SK-N-SH (cell line): ENCODE data around the gene IER2. TPM values are rescaled to one million over a fixed set of nuclear protein-coding genes. Genes with fewer than 3 reads are reported as not detected.

Experiments used
- CTCF ChIA-PET: fragments of 300-600, 350-600 bp; formaldehyde crosslinking; extraction: SDS; loops from one replicate; lab custom pipeline; 2021; lab: Yijun Ruan, JAX
- POLR2A ChIA-PET: fragments of 350-600 bp; sonication (Branson Sonifier 250); formaldehyde crosslinking; extraction: SDS; loops from one replicate; lab custom pipeline; 2020; ENCODE audit warnings: antibody characterized with exemption, inconsistent platforms; lab: Yijun Ruan, JAX
- DNase-seq: peaks from one replicate; pipeline ENCODE4 v3.0.0; 2012
- H2AFZ ChIP-seq: fragments of 200-600 bp; sonication (generic); 2 replicates; pipeline ENCODE4 v1.8.1; 2016; ENCODE audit warnings: antibody characterized with exemption, mild to moderate bottlenecking, low read depth
- H3F3A ChIP-seq: fragments of 200-600 bp; sonication (generic); replicated peaks from 2 replicates; pipeline ENCODE3; 2016; ENCODE audit warnings: antibody characterized with exemption, mild to moderate bottlenecking; ENCODE audit not compliant: insufficient read depth
- H3K27ac ChIP-seq, 2 experiments: fragments of 200-500 bp in 1 of 2; fragments of 200-600 bp in 1 of 2; sonication (Bioruptor generic) in 1 of 2; sonication (generic), shearing (Covaris generic) in 1 of 2; 2 replicates each; pipeline versions ENCODE4 v1.5.1 to v1.6.1; 2014 to 2016; ENCODE audit warnings: low read depth in 2 of 2, inconsistent platforms in 1 of 2, low read length in 1 of 2, mild to moderate bottlenecking in 1 of 2, mixed read lengths in 1 of 2
- H3K27me3 ChIP-seq: fragments of 200-600 bp; sonication (generic), shearing (Covaris generic); 2 replicates; pipeline ENCODE4 v1.6.1; 2016; ENCODE audit warnings: mixed run types; ENCODE audit not compliant: insufficient read depth
- H3K36me3 ChIP-seq, 2 experiments: fragments of 200-500 bp in 1 of 2; fragments of 200-600 bp in 1 of 2; sonication (Bioruptor generic) in 1 of 2; sonication (generic) in 1 of 2; replicated peaks in 1 of 2; 2 replicates each; pipeline versions ENCODE3 to v1.5.1; 2014 to 2016; ENCODE audit warnings: low read length in 1 of 2, mild to moderate bottlenecking in 1 of 2; ENCODE audit not compliant: insufficient read depth in 2 of 2, control insufficient read depth in 1 of 2
- H3K4me1 ChIP-seq, 2 experiments: fragments of 200-500 bp in 1 of 2; fragments of 200-600 bp in 1 of 2; sonication (Bioruptor generic) in 1 of 2; sonication (generic), shearing (Covaris generic) in 1 of 2; 2 replicates each; pipeline versions ENCODE4 v1.5.1 to v1.6.1; 2014 to 2016; ENCODE audit warnings: low read depth in 1 of 2, low read length in 1 of 2, mixed run types in 1 of 2; ENCODE audit not compliant: insufficient read depth in 2 of 2, control insufficient read depth in 1 of 2
- H3K4me2 ChIP-seq: fragments of 200-600 bp; sonication (generic), shearing (Covaris generic); 2 replicates; pipeline ENCODE4 v1.6.1; 2017; ENCODE audit warnings: mixed run types
- H3K4me3 ChIP-seq, 2 experiments: fragments of 200-500 bp in 1 of 2; fragments of 200-600 bp in 1 of 2; sonication (Bioruptor generic) in 1 of 2; sonication (generic), shearing (Covaris generic) in 1 of 2; 2 replicates each; pipeline versions ENCODE4 v1.5.1 to v1.8.1; 2014 to 2016; ENCODE audit warnings: low read depth in 2 of 2, inconsistent platforms in 1 of 2, low read length in 1 of 2, mild to moderate bottlenecking in 1 of 2, mixed read lengths in 1 of 2, moderate library complexity in 1 of 2
- H3K79me2 ChIP-seq: fragments of 200-600 bp; sonication (generic); 2 replicates; pipeline ENCODE4 v1.8.1; 2017; ENCODE audit warnings: mild to moderate bottlenecking; ENCODE audit not compliant: insufficient read depth
- H3K9ac ChIP-seq: fragments of 200-600 bp; sonication (generic); 2 replicates; pipeline ENCODE4 v1.6.1; 2017; ENCODE audit warnings: mixed run types
- H3K9me2 ChIP-seq: fragments of 200-600 bp; sonication (generic); 2 replicates; pipeline ENCODE4 v1.6.1; 2017; ENCODE audit warnings: mixed run types
- H3K9me3 ChIP-seq: fragments of 200-600 bp; sonication (generic); 2 replicates; pipeline ENCODE4 v1.6.1; 2017; ENCODE audit warnings: mixed run types, mild to moderate bottlenecking, moderate library complexity
- H4K20me1 ChIP-seq: fragments of 200-600 bp; sonication (generic); 2 replicates; pipeline ENCODE4 v1.6.1; 2017; ENCODE audit warnings: mild to moderate bottlenecking, mixed run types; ENCODE audit not compliant: insufficient read depth
- CHD2 ChIP-seq: fragments of 150-350 bp; IDR thresholded peaks from 2 replicates; pipeline ENCODE4 v1.6.1; 2018; ENCODE audit warnings: low read length; ENCODE audit not compliant: partially characterized antibody
- EP300 ChIP-seq, 2 experiments: IDR thresholded peaks; 2 replicates each; pipeline versions ENCODE4 v1.4.0 to v1.6.1; 2012; ENCODE audit warnings: borderline replicate concordance in 1 of 2, low read depth in 1 of 2, low read length in 1 of 2
- EZH2phosphoT487 ChIP-seq: fragments of 200-600 bp; sonication (generic); IDR thresholded peaks from 2 replicates; pipeline ENCODE4 v1.6.1; 2017; ENCODE audit warnings: low read depth, mixed run types, mild to moderate bottlenecking, antibody characterized with exemption, moderate library complexity, borderline replicate concordance
- FOSL2 ChIP-seq: IDR thresholded peaks from 2 replicates; pipeline ENCODE4 v1.4.0; 2012; ENCODE audit warnings: low read depth, mild to moderate bottlenecking, moderate library complexity, borderline replicate concordance
- FOXJ3 ChIP-seq: sonication (generic); formaldehyde crosslinking; IDR thresholded peaks from 2 replicates; pipeline ENCODE4 v1.5.1; 2020; ENCODE audit warnings: mild to moderate bottlenecking, missing genetic modification reagents
- GATA2 ChIP-seq: sonication (generic); formaldehyde crosslinking; IDR thresholded peaks from 2 replicates; pipeline ENCODE4 v1.5.0; 2020; ENCODE audit warnings: mild to moderate bottlenecking, missing genetic modification reagents
- IRF3 ChIP-seq: fragments of 150-350 bp; IDR thresholded peaks from 2 replicates; pipeline ENCODE4 v1.6.1; 2016; ENCODE audit warnings: mild to moderate bottlenecking, low read depth, low read length
- JUND ChIP-seq: IDR thresholded peaks from 2 replicates; pipeline ENCODE4 v1.4.0; 2012
- MXI1 ChIP-seq: IDR thresholded peaks from 2 replicates; pipeline ENCODE4 v1.6.1; 2012; ENCODE audit warnings: mild to moderate bottlenecking, low read depth, low read length, improper control_type of control experiment
- NRF1 ChIP-seq: IDR thresholded peaks from 2 replicates; pipeline ENCODE4 v1.6.1; 2012; ENCODE audit warnings: low read depth, mild to moderate bottlenecking, low read length
- POLR2AphosphoS5 ChIP-seq: IDR thresholded peaks from 2 replicates; pipeline ENCODE4 v1.6.1; 2012; ENCODE audit warnings: low read depth, low read length
- RAD21 ChIP-seq: IDR thresholded peaks from 2 replicates; pipeline ENCODE4 v1.6.1; 2012; ENCODE audit warnings: mild to moderate bottlenecking, low read length
- RFX5 ChIP-seq: IDR thresholded peaks from 2 replicates; pipeline ENCODE4 v1.6.1; 2012; ENCODE audit warnings: mild to moderate bottlenecking, improper control_type of control experiment, low read length
- RXRA ChIP-seq: IDR thresholded peaks from 2 replicates; pipeline ENCODE4 v1.4.0; 2012; ENCODE audit warnings: low read depth, mild to moderate bottlenecking, borderline replicate concordance
- SMC3 ChIP-seq: IDR thresholded peaks from 2 replicates; pipeline ENCODE4 v1.6.1; 2012; ENCODE audit warnings: low read depth, low read length, improper control_type of control experiment
- TAF1 ChIP-seq: IDR thresholded peaks from 2 replicates; pipeline ENCODE4 v1.6.1; 2012; ENCODE audit warnings: low read depth, mild to moderate bottlenecking, low read length, moderate library complexity, borderline replicate concordance
- TEAD4 ChIP-seq: IDR thresholded peaks from 2 replicates; pipeline ENCODE4 v1.4.0; 2012; ENCODE audit warnings: mild to moderate bottlenecking, borderline replicate concordance; ENCODE audit not compliant: insufficient read depth
- USF1 ChIP-seq: IDR thresholded peaks from 2 replicates; pipeline ENCODE4 v1.4.0; 2012; ENCODE audit warnings: low read depth, borderline replicate concordance
- ZBTB33 ChIP-seq: IDR thresholded peaks from 2 replicates; pipeline ENCODE4 v1.4.0; 2012; ENCODE audit warnings: low read depth, borderline replicate concordance
- WGBS: methylation state at CpG from one replicate; pipeline ENCODE4 v1.1.6; 2017; ENCODE audit warnings: low lambda C conversion rate; 5-methylcytosine and 5-hydroxymethylcytosine counted together
- polyA plus RNA-seq, 3 experiments: library from polyadenylated mRNA; depleted of rRNA; stranded (reverse); fragments of >200 nt; gene quantifications; 2 replicates each; pipeline ENCODE4 v1.2.3, GENCODE V29; 2012

IER2 gene
- polyA plus RNA-seq, 1 of the 3 experiments (the other 2 are of a cell fraction) = 115 TPM

GRCh38 chr19:13138916-13139198, 11.4 kb upstream of the IER2 start:
- ChIA-PET CTCF (interaction anchor here (0.5 kb wide), 1 partner anchor 933 kb away, joined by 3 read pairs; no protein-coding TSS in a partner anchor), POLR2A (interaction anchor here (1.0 kb wide), 1 partner anchor 11 kb away, joined by 4 read pairs; the partner anchor contains the start of genes IER2 and STX10)
- no peak overlapping the region for H3K9ac ChIP-seq
- H3K27ac ChIP-seq = no peak overlapping the region
- no peaks in the 10 kb centered on the region for H3K27me3 ChIP-seq
- no peak overlapping the region for H3K4me3 ChIP-seq
- no peak overlapping the region for H3K4me2 ChIP-seq
- H2AFZ ChIP-seq = no peak overlapping the region
- peaks cover 13% of the 10 kb centered on the region for H4K20me1 ChIP-seq
- TF ChIP-seq IRF3 = no peak
- TF ChIP-seq NRF1 = no peak
- TF ChIP-seq USF1 = no peak
- no peak for TF ChIP-seq FOSL2
- no peak for TF ChIP-seq TEAD4
- TF ChIP-seq ZBTB33 = no peak
- TF ChIP-seq EP300 (IDR thresholded peaks at IDR 0.05; ENCODE audit: borderline replicate concordance in 1 of 2, low read depth in 1 of 2, low read length in 1 of 2) = no peak
- TF ChIP-seq POLR2AphosphoS5 = no peak
- DNase-seq = no peak
- WGBS = 93% methylated on average over 8 of the region's 10 CpGs
- H3K4me1 ChIP-seq = no peaks in the 10 kb centered on the region
- H3K79me2 ChIP-seq = peaks cover 23% of the 10 kb centered on the region
- no peaks in the 10 kb centered on the region for H3K9me3 ChIP-seq
- H3K36me3 ChIP-seq = peaks cover 14 to 43% of the 10 kb centered on the region in 2 experiments
- H3F3A ChIP-seq = peaks cover 14% of the 10 kb centered on the region
- no peaks in the 10 kb centered on the region for H3K9me2 ChIP-seq

GRCh38 chr19:13139633-13140311, 10.4 kb upstream of the IER2 start:
- Histone ChIP-seq H3K27ac (no peak overlapping the region), H3K36me3 (peaks cover 19 to 43% of the 10 kb centered on the region in 2 experiments)
- CTCF ChIA-PET = no interaction called here
- TF ChIP-seq CHD2 (no peak), SMC3 (no peak), FOXJ3 (CRISPR knock-in tag) (no peak), GATA2 (no peak), ZBTB33 (no peak), EZH2phosphoT487 (no peak), FOSL2 (no peak), TAF1 (no peak), RXRA (no peak), JUND (no peak), RAD21 (no peak), MXI1 (no peak), POLR2AphosphoS5 (no peak), IRF3 (no peak), RFX5 (no peak)

More at GRCh38 chr19:13139633-13140311, 10.4 kb upstream of the IER2 start:
- Histone ChIP-seq H3F3A (peaks cover 14% of the 10 kb centered on the region), H3K9me2 (no peaks in the 10 kb centered on the region), H3K4me2 (no peak overlapping the region), H3K79me2 (peaks cover 14% of the 10 kb centered on the region; the same call in 1 of the 2 replicates), H4K20me1 (0 out of 2 replicates have a peak, but pooled peaks cover 4% of the 10 kb centered on the region), H2AFZ (no peak overlapping the region), H3K27me3 (no peaks in the 10 kb centered on the region), H3K4me1 (no peaks in the 10 kb centered on the region), H3K9ac (no peak overlapping the region), H3K9me3 (no peaks in the 10 kb centered on the region), H3K4me3 (no peak overlapping the region)
- 67% methylated on average over 4 of the region's 11 CpGs for WGBS
- no peak for DNase-seq
- POLR2A ChIA-PET = interaction anchor here (1.0 kb wide), 1 partner anchor 10 kb away, joined by 4 read pairs; the partner anchor contains the start of genes IER2 and STX10
